Measurements from ENCODE around the gene TENM4. TPM values are rescaled to one million over a fixed set of nuclear protein-coding genes. Genes with fewer than 3 reads are reported as not detected.

TENM4 gene
- total and polyA plus RNA-seq, 11 donors: 0.08 to 6.4 (median 1.0) TPM

DNA sequence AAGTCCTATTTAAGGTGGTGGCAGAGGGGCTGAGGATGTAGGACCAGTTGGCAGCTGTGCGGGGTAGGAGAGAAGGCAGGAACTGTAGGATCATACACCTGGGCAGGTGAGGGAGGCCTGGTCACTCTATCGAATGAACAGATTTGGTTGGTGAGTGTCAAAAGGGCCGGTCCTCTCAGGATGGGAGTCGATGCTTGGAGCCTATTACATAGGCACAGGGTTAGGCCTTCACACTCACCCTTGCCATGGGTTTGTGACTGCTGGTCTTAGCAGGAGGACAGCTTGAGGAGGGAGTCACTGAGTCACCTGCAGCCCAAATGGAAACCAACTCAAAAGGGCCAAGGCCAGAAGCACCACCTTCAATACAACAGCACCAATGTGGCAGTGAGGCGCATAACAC, 786.0 kb downstream of the TENM4 start:
- WGBS, 4 donors: 95 to 96% (median 95%) methylated on average over 5 of the region's 5 CpGs
- ATAC-seq: no peak
- no peak for DNase-seq
- Histone ChIP-seq H3K27ac (no peak overlapping the region), H3K9me3 (no peaks in the 10 kb centered on the region), H3K27me3 (no peaks in the 10 kb centered on the region), H3K4me3 (no peak overlapping the region), H3K36me3 (no peaks in the 10 kb centered on the region), H3K4me1 (no peaks in the 10 kb centered on the region)
- TF ChIP-seq POLR2A (IDR thresholded peaks at IDR 0.05): no peak
- TF ChIP-seq, protein P1, sequence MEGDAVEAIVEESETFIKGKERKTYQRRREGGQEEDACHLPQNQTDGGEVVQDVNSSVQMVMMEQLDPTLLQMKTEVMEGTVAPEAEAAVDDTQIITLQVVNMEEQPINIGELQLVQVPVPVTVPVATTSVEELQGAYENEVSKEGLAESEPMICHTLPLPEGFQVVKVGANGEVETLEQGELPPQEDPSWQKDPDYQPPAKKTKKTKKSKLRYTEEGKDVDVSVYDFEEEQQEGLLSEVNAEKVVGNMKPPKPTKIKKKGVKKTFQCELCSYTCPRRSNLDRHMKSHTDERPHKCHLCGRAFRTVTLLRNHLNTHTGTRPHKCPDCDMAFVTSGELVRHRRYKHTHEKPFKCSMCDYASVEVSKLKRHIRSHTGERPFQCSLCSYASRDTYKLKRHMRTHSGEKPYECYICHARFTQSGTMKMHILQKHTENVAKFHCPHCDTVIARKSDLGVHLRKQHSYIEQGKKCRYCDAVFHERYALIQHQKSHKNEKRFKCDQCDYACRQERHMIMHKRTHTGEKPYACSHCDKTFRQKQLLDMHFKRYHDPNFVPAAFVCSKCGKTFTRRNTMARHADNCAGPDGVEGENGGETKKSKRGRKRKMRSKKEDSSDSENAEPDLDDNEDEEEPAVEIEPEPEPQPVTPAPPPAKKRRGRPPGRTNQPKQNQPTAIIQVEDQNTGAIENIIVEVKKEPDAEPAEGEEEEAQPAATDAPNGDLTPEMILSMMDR (IDR thresholded peaks at IDR 0.05): no peak
- intact Hi-C loops (cut with DNase I): no loop called here

DNA sequence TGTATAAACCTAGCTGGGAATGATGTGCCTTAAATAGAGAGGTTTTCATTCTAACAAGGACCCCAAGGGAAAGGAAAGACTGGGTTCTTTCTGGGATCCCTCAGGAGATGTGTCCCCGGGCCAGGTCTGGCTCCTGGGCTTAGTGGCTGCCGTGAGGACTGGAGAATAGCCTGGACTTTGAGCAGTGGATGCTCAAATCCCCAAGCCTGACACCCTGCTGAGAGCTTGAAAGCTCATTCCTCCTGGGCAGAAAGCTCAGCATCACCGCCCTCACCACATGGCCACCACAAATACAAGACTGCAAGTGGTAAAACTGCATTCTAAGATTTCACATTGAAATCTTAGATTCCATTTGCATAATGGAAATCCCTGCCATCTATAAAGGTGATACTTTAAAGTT, 786.8 kb downstream of the TENM4 start:
- no peak for ATAC-seq
- no peaks in the 10 kb centered on the region for H3K4me1 ChIP-seq
- no peak for DNase-seq
- no peaks in the 10 kb centered on the region for H3K27me3 ChIP-seq
- no peaks in the 10 kb centered on the region for H3K9me3 ChIP-seq
- intact Hi-C loops (cut with DNase I): no loop called here
- H3K27ac ChIP-seq: no peak overlapping the region
- 49 to 83% (median 67%) methylated on average over 3 of the region's 3 CpGs for WGBS, 4 donors
- H3K4me3 ChIP-seq: no peak overlapping the region
- no peaks in the 10 kb centered on the region for H3K36me3 ChIP-seq
- no peak for TF ChIP-seq POLR2A (IDR thresholded peaks at IDR 0.05)
- TF ChIP-seq, protein P1 (IDR thresholded peaks at IDR 0.05): no peak

DNA sequence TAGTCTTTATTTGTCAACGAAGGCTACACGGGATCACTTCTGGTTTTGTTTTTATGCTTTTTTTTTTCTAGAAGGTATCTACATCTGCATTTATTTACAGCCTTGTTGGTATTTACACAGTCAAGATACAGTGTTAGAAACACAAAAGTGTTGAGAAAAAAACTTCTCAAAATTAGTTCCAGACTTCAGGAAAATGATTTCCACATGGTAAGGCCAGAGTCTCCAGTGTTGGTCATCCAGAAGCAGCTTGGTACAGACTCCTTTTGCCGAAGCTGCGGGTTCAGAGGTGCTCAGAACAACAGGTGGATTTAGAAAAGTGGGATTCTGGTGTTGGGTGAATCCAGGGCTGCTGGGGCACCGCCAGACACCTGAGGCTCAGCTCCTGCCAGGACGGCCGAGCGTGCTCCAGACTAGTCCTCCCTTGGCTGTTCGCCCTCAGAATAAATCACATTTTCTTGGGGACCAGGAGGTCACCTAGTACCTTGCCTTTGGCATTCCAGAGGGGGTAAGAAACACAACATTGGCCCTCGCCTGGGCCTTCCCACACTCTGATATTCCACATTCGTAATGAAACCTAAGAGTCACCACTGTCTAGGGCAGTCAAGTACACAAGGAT, 787.4 kb downstream of the TENM4 start:
- no peak overlapping the region for H3K4me3 ChIP-seq
- no peaks in the 10 kb centered on the region for H3K27me3 ChIP-seq
- 85 to 90% (median 87%) methylated on average over 11 of the region's 11 CpGs for WGBS, 4 donors
- no peak for DNase-seq
- TF ChIP-seq, protein P1 (IDR thresholded peaks at IDR 0.05): no peak
- no peak for TF ChIP-seq POLR2A (IDR thresholded peaks at IDR 0.05)
- no peaks in the 10 kb centered on the region for H3K4me1 ChIP-seq
- intact Hi-C loops (cut with DNase I): no loop called here
- no peak for ATAC-seq
- no peak overlapping the region for H3K27ac ChIP-seq
- H3K9me3 ChIP-seq: no peaks in the 10 kb centered on the region
- no peaks in the 10 kb centered on the region for H3K36me3 ChIP-seq

DNA sequence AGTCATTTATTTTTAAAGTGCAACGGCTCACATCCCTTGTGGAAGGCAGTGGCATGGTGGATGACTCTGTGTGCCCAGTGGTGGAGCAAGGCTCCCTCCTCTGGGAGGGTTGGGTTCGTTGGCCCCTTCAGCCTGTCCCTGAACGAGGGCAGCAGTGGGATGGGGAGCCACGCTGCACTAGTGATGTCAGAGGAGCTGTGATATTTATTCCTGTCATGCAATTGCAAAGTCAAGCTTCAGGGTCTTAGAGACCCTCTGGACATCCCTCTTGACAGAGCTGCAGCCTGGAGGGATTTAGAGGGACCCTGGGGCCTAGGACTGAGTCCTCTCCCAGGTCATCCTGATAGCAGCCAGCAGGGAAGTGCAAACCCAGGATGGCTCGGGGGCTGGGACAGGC, 788.0 kb downstream of the TENM4 start:
- intact Hi-C loops (cut with DNase I): no loop called here
- WGBS, 4 donors: 66 to 75% (median 70%) methylated on average over 3 to 5 of the region's 5 CpGs
- ATAC-seq: no peak

More for the DNA sequence above, 788.0 kb downstream of the TENM4 start:
- no peak overlapping the region for H3K4me3 ChIP-seq
- no peak for TF ChIP-seq POLR2A (IDR thresholded peaks at IDR 0.05)
- TF ChIP-seq, protein P1 (IDR thresholded peaks at IDR 0.05): no peak
- H3K9me3 ChIP-seq: no peaks in the 10 kb centered on the region
- DNase-seq: no peak
- no peak overlapping the region for H3K27ac ChIP-seq
- no peaks in the 10 kb centered on the region for H3K4me1 ChIP-seq
- no peaks in the 10 kb centered on the region for H3K36me3 ChIP-seq
- peaks cover 0 to 2% (median 0%) of the 10 kb centered on the region in 9 donors for H3K27me3 ChIP-seq

Measured in heart left ventricle (tissue), 16 donors.